Measurements from ENCODE around the gene GPR84. TPM values are rescaled to one million over a fixed set of nuclear protein-coding genes. Genes with fewer than 3 reads are reported as not detected.

Gene GPR84
- total and polyA plus RNA-seq, 8 donors, result 0.46 to 1.4 (median 0.50) TPM; not detected in 5

GRCh38 chr12:54398218-54398617, 33.9 kb upstream of the GPR84 start:
- intact Hi-C loops (cut with DNase I; ENCODE audit: low total_unique reads), result no loop called here
- WGBS, 5 donors, result 86 to 96% (median 90%) methylated on average over 1 to 2 of the region's 2 CpGs
- H3K27ac ChIP-seq, result no peak overlapping the region
- peaks cover 0 to 8% (median 0%) of the 10 kb centered on the region in 4 donors for H3K4me1 ChIP-seq
- no peaks in the 10 kb centered on the region for H3K9me3 ChIP-seq
- H3K36me3 ChIP-seq, result peaks cover 68 to 97% (median 93%) of the 10 kb centered on the region in 4 donors
- DNase-seq, result no peak
- H3K4me3 ChIP-seq, result no peak overlapping the region
- no peaks in the 10 kb centered on the region for H3K27me3 ChIP-seq
- TF ChIP-seq, protein P1, sequence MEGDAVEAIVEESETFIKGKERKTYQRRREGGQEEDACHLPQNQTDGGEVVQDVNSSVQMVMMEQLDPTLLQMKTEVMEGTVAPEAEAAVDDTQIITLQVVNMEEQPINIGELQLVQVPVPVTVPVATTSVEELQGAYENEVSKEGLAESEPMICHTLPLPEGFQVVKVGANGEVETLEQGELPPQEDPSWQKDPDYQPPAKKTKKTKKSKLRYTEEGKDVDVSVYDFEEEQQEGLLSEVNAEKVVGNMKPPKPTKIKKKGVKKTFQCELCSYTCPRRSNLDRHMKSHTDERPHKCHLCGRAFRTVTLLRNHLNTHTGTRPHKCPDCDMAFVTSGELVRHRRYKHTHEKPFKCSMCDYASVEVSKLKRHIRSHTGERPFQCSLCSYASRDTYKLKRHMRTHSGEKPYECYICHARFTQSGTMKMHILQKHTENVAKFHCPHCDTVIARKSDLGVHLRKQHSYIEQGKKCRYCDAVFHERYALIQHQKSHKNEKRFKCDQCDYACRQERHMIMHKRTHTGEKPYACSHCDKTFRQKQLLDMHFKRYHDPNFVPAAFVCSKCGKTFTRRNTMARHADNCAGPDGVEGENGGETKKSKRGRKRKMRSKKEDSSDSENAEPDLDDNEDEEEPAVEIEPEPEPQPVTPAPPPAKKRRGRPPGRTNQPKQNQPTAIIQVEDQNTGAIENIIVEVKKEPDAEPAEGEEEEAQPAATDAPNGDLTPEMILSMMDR (IDR thresholded peaks at IDR 0.05), result no peak
- no peak for TF ChIP-seq EP300 (IDR thresholded peaks at IDR 0.05)
- no peak for TF ChIP-seq POLR2AphosphoS5 (IDR thresholded peaks at IDR 0.05)
- TF ChIP-seq POLR2A (IDR thresholded peaks at IDR 0.05), result no peak

- Histone ChIP-seq H3K9me3 (no peaks in the 10 kb centered on the region), H3K4me1 (peaks cover 0 to 11% (median 0%) of the 10 kb centered on the region in 4 donors), H3K27me3 (no peaks in the 10 kb centered on the region), H3K36me3 (peaks cover 62 to 90% (median 84%) of the 10 kb centered on the region in 4 donors), H3K27ac (no peak overlapping the region), H3K4me3 (no peak overlapping the region)
- WGBS, 5 donors, result 67 to 86% (median 77%) methylated on average over 1 of the region's 1 CpG; no CpG with 5 or more reads in 1 of the 5 donors
- TF ChIP-seq POLR2AphosphoS5 (IDR thresholded peaks at IDR 0.05) (no peak), POLR2A (IDR thresholded peaks at IDR 0.05) (no peak), EP300 (IDR thresholded peaks at IDR 0.05) (no peak)
- TF ChIP-seq, protein P1 (IDR thresholded peaks at IDR 0.05), result no peak
- DNase-seq, result no peak
- intact Hi-C loops (cut with DNase I; ENCODE audit: low total_unique reads), result no loop called here
Measured at GRCh38 chr12:54397157-54397556, 32.9 kb upstream of the GPR84 start.

DNA sequence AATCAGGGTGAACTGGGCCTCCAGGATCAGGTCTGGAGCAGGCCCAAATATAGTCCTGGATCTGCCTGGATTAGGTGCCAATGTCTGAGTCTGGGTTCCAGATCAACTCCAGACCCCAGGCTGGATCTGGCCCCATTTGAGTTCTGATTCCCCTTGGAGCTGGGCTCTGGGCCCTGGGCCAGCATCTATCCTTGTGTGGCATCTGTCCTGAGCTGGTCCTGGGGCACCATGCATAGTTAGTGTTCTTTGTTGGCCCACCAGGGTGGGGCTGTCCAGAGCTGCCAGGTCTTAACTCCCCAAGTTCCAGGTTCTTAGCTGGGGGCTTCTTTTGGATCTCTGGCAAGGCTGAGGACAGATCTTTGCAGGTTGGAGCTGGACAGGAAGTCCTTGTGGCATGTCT, 31.3 kb upstream of the GPR84 start:
- Histone ChIP-seq H3K9me3 (no peaks in the 10 kb centered on the region), H3K4me1 (peaks cover 0 to 28% (median 14%) of the 10 kb centered on the region in 4 donors), H3K4me3 (no peak overlapping the region), H3K27ac (no peak overlapping the region), H3K36me3 (peaks cover 46 to 78% (median 68%) of the 10 kb centered on the region in 4 donors), H3K27me3 (no peaks in the 10 kb centered on the region)
- no peak for TF ChIP-seq POLR2A (IDR thresholded peaks at IDR 0.05)
- intact Hi-C loops (cut with DNase I; ENCODE audit: low total_unique reads), result no loop called here
- DNase-seq, result no peak

DNA sequence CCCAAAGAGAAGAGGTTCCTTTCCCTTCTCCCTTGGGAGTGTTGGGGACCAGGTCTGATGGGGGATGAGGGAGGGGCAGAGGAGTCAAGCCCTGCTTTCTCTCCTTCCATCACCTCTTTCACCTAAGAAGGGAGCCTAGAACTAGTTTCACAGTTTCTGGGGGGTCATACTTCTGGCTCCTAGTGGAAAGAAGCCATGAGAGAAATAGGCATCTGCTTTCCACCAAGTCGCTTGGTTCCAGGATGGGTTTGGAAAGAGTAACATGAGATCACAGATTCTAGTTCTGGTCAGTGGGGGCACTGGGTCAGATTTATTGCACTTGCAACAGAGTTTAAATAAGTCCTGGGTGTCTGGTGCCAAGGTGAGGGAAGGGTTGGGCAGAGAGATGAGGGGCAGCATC, 30.7 kb upstream of the GPR84 start:
- Histone ChIP-seq H3K9me3 (no peaks in the 10 kb centered on the region), H3K4me1 (peaks cover 0 to 33% (median 15%) of the 10 kb centered on the region in 4 donors), H3K4me3 (no peak overlapping the region), H3K36me3 (peaks cover 41 to 72% (median 62%) of the 10 kb centered on the region in 4 donors), H3K27ac (no peak overlapping the region), H3K27me3 (no peaks in the 10 kb centered on the region)
- DNase-seq, result no peak
- no peak for TF ChIP-seq POLR2AphosphoS5 (IDR thresholded peaks at IDR 0.05)
- TF ChIP-seq, protein P1 (IDR thresholded peaks at IDR 0.05), result no peak
- no peak for TF ChIP-seq EP300 (IDR thresholded peaks at IDR 0.05)
- no peak for TF ChIP-seq POLR2A (IDR thresholded peaks at IDR 0.05)
- intact Hi-C loops (cut with DNase I; ENCODE audit: low total_unique reads), result no loop called here
- 86 to 96% (median 92%) methylated on average over 1 of the region's 1 CpG for WGBS, 5 donors

- H3K27me3 ChIP-seq, result no peaks in the 10 kb centered on the region
- TF ChIP-seq, protein P1 (IDR thresholded peaks at IDR 0.05), result peak in 5 of 7 experiments; percentile 31 to 68 (median 51)
- TF ChIP-seq POLR2A (IDR thresholded peaks at IDR 0.05) (no peak), POLR2AphosphoS5 (IDR thresholded peaks at IDR 0.05) (no peak), EP300 (IDR thresholded peaks at IDR 0.05) (no peak)
- no peak overlapping the region for H3K27ac ChIP-seq
- H3K36me3 ChIP-seq, result peaks cover 40 to 66% (median 55%) of the 10 kb centered on the region in 4 donors
- H3K4me3 ChIP-seq, result no peak overlapping the region
- peaks cover 0 to 33% (median 15%) of the 10 kb centered on the region in 4 donors for H3K4me1 ChIP-seq
- intact Hi-C loops (cut with DNase I; ENCODE audit: low total_unique reads), result no loop called here
- H3K9me3 ChIP-seq, result no peaks in the 10 kb centered on the region
- peak; percentile 56 to 71 for DNase-seq
- 16 to 28% (median 23%) methylated on average over 4 of the region's 4 CpGs for WGBS, 5 donors
Measured at GRCh38 chr12:54394281-54394719, 30.0 kb upstream of the GPR84 start.
